HG02943 (cell line): ENCODE data around the gene GLP2R.

Experiments
- ATAC-seq: cut with Tn5 transposase; IDR thresholded peaks from one replicate; pipeline ENCODE4 v1.9.1; 2021; ENCODE audit warnings: mild to moderate bottlenecking, low read depth, moderate library complexity; ENCODE audit not compliant: unreplicated experiment

Gene GLP2R

GRCh38 chr17:9845306-9845705 is 19.6 kb downstream of the GLP2R start:
- no peak for ATAC-seq

- no peak for ATAC-seq
Observed at GRCh38 chr17:9850151-9850550, 24.4 kb downstream of the GLP2R start.

- no peak for ATAC-seq
Observed at GRCh38 chr17:9854255-9854654, 28.5 kb downstream of the GLP2R start.

- ATAC-seq: no peak
Observed at GRCh38 chr17:9855036-9855435, 29.3 kb downstream of the GLP2R start.

GRCh38 chr17:9859781-9860180 is 34.1 kb downstream of the GLP2R start:
- ATAC-seq: no peak

GRCh38 chr17:9860851-9861250 is 35.1 kb downstream of the GLP2R start:
- no peak for ATAC-seq

- no peak for ATAC-seq
Observed at GRCh38 chr17:9862220-9862619, 36.5 kb downstream of the GLP2R start.

GRCh38 chr17:9862949-9863348 is 37.2 kb downstream of the GLP2R start:
- no peak for ATAC-seq

GRCh38 chr17:9865586-9865985 is 39.9 kb downstream of the GLP2R start:
- no peak for ATAC-seq

- ATAC-seq: no peak
Observed at GRCh38 chr17:9868552-9868951, 42.8 kb downstream of the GLP2R start.

- no peak for ATAC-seq
Observed at GRCh38 chr17:9872852-9873251, 47.1 kb downstream of the GLP2R start.

- ATAC-seq: no peak
Observed at GRCh38 chr17:9874722-9875121, 49.0 kb downstream of the GLP2R start.

- ATAC-seq: no peak
Observed at GRCh38 chr17:9875441-9875840, 49.7 kb downstream of the GLP2R start.

- no peak for ATAC-seq
Observed at GRCh38 chr17:9878356-9878755, 52.6 kb downstream of the GLP2R start.

- ATAC-seq: no peak
Observed at GRCh38 chr17:9878786-9879525, 53.2 kb downstream of the GLP2R start.

GRCh38 chr17:9880582-9880999 is 54.9 kb downstream of the GLP2R start:
- ATAC-seq: no peak

GRCh38 chr17:9883451-9883850 is 57.7 kb downstream of the GLP2R start:
- no peak for ATAC-seq

GRCh38 chr17:9886141-9886930 is 60.6 kb downstream of the GLP2R start:
- ATAC-seq: no peak

GRCh38 chr17:9887508-9887907 is 61.8 kb downstream of the GLP2R start:
- no peak for ATAC-seq

- ATAC-seq: no peak
Observed at GRCh38 chr17:9890124-9890523, 64.4 kb downstream of the GLP2R start.

GRCh38 chr17:9893411-9894012 is 67.8 kb downstream of the GLP2R start:
- no peak for ATAC-seq

- ATAC-seq: no peak
Observed at GRCh38 chr17:9894231-9894630, 68.5 kb downstream of the GLP2R start.
